ENCODE results near the gene COL19A1.

DNA sequence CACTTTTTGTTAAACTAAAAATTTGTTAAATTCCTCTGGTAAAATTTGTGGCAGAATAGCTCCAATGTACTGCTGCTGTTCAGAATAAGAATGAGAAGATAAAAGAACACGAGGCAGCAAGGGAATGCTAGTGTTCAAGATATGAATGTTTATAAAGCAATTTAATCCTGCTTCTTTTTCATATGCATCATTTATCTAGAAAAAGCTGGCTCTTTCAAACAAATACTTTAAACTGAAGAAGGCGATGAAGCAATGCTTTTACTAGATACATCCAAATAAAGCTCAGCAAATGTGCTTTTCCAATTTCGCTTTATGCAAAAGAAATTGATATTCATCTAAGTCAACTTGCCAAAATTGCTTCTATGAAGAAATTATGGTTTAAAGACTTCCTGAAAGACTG is 370.0 kb downstream of the COL19A1 start:
- no peak for TF ChIP-seq POLR2A (IDR thresholded peaks at IDR 0.05)
- TF ChIP-seq, protein P1, sequence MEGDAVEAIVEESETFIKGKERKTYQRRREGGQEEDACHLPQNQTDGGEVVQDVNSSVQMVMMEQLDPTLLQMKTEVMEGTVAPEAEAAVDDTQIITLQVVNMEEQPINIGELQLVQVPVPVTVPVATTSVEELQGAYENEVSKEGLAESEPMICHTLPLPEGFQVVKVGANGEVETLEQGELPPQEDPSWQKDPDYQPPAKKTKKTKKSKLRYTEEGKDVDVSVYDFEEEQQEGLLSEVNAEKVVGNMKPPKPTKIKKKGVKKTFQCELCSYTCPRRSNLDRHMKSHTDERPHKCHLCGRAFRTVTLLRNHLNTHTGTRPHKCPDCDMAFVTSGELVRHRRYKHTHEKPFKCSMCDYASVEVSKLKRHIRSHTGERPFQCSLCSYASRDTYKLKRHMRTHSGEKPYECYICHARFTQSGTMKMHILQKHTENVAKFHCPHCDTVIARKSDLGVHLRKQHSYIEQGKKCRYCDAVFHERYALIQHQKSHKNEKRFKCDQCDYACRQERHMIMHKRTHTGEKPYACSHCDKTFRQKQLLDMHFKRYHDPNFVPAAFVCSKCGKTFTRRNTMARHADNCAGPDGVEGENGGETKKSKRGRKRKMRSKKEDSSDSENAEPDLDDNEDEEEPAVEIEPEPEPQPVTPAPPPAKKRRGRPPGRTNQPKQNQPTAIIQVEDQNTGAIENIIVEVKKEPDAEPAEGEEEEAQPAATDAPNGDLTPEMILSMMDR (IDR thresholded peaks at IDR 0.05), result no peak
